Astrocyte (in vitro differentiated cells and primary cell): Measurements from ENCODE around the gene PCSK1.

Experiments used
- EZH2 ChIP-seq: IDR thresholded peaks from 2 replicates; pipeline ENCODE4 v1.6.1; 2012; ENCODE audit warnings: mild to moderate bottlenecking, low read length, inconsistent platforms; ENCODE audit not compliant: insufficient read depth
- TF ChIP-seq, protein P1 (sequence below): IDR thresholded peaks from 2 replicates; pipeline ENCODE4 v1.5.1; 2011; ENCODE audit warnings: low read depth, mild to moderate bottlenecking, inconsistent platforms, low read length, moderate library complexity; ENCODE audit not compliant: insufficient read depth

DNA sequence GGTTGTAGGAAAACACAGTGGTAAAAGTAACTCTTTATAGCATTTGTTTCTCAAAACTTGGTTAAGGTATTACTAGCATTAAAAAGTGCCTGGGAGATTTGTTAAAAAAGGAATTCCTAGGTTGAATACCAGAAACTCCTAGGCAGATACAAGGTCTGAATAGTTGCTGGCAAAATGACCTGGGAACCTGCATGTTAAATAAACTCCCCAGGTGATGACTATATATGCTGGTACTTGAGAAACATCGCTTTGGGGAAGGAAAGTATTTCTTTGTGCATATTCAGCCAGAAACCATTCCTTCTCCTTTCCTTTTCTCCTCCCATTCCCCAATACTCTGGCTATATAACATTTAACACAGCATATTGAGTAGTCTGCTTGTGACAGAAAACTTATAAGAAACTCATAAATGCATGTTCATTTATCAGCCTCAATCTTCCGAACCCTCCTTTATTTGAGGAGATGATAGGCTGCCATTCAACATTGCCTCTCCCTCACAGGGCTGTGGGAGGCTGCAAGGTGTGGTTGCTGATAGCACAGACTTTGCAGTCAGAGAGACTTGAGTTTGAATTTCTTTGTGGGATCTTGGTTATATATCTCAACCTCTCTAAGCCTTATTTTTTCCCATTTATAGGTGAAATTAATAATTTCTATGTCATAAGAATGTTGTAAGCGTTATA, 28.7 kb downstream of the PCSK1 start:
- TF ChIP-seq, protein P1, sequence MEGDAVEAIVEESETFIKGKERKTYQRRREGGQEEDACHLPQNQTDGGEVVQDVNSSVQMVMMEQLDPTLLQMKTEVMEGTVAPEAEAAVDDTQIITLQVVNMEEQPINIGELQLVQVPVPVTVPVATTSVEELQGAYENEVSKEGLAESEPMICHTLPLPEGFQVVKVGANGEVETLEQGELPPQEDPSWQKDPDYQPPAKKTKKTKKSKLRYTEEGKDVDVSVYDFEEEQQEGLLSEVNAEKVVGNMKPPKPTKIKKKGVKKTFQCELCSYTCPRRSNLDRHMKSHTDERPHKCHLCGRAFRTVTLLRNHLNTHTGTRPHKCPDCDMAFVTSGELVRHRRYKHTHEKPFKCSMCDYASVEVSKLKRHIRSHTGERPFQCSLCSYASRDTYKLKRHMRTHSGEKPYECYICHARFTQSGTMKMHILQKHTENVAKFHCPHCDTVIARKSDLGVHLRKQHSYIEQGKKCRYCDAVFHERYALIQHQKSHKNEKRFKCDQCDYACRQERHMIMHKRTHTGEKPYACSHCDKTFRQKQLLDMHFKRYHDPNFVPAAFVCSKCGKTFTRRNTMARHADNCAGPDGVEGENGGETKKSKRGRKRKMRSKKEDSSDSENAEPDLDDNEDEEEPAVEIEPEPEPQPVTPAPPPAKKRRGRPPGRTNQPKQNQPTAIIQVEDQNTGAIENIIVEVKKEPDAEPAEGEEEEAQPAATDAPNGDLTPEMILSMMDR, result no peak
- no peak for TF ChIP-seq EZH2
